ENCODE measurements around the gene NYNRIN.
"Not testable (repeated sequence)": the region's sequence is repeated elsewhere in the genome, so short reads cannot be mapped to it uniquely, and the experiment has no call there.

NYNRIN gene

GRCh38 chr14:24398653-24399446 is at the start of gene NYNRIN:
TSS of gene NYNRIN (plus strand) at chr14:24399003. CDS start at chr14:24399247, 244 bp downstream.
- H3K9me3 ChIP-seq (ENCODE audit: control insufficient read depth in 1 of 2, low read length in 2 of 2), result no peaks in the 10 kb centered on the region
- H3K27ac ChIP-seq (ENCODE audit: low read length), result no peak within 1 kb of the TSS
- peaks cover 4 to 39% of the 10 kb centered on the region in 2 donors for H3K4me1 ChIP-seq (ENCODE audit: control insufficient read depth in 1 of 2, insufficient read depth in 2 of 2, low read length in 2 of 2)
- H3K27me3 ChIP-seq (ENCODE audit: low read depth, low read length), result no peaks in the 10 kb centered on the region
- peak within 1 kb of the TSS; percentile 62 to 78 for H3K4me3 ChIP-seq (ENCODE audit: low read depth in 1 of 2, low read length in 2 of 2)
- no peaks in the 10 kb centered on the region for H3K36me3 ChIP-seq (ENCODE audit: control insufficient read depth in 1 of 2, insufficient read depth in 2 of 2, low read length in 2 of 2)

GRCh38 chr14:24349742-24350141 is 49.1 kb upstream of the NYNRIN start:
- no peaks in the 10 kb centered on the region for H3K27me3 ChIP-seq (ENCODE audit: low read depth, low read length)
- H3K9me3 ChIP-seq (ENCODE audit: control insufficient read depth in 1 of 2, low read length in 2 of 2), result no peaks in the 10 kb centered on the region
- no peak overlapping the region for H3K27ac ChIP-seq (ENCODE audit: low read length)
- peaks cover 0 to 8% of the 10 kb centered on the region in 2 donors for H3K4me1 ChIP-seq (ENCODE audit: control insufficient read depth in 1 of 2, insufficient read depth in 2 of 2, low read length in 2 of 2)
- no peak overlapping the region for H3K4me3 ChIP-seq (ENCODE audit: low read depth in 1 of 2, low read length in 2 of 2)
- no peaks in the 10 kb centered on the region for H3K36me3 ChIP-seq (ENCODE audit: control insufficient read depth in 1 of 2, insufficient read depth in 2 of 2, low read length in 2 of 2)

GRCh38 chr14:24351517-24351916 is 47.3 kb upstream of the NYNRIN start:
- Histone ChIP-seq H3K4me1 (ENCODE audit: control insufficient read depth in 1 of 2, insufficient read depth in 2 of 2, low read length in 2 of 2) (peaks cover 0 to 8% of the 10 kb centered on the region in 2 donors), H3K4me3 (ENCODE audit: low read depth in 1 of 2, low read length in 2 of 2) (no peak overlapping the region), H3K27ac (ENCODE audit: low read length) (no peak overlapping the region), H3K27me3 (ENCODE audit: low read depth, low read length) (no peaks in the 10 kb centered on the region), H3K9me3 (ENCODE audit: control insufficient read depth in 1 of 2, low read length in 2 of 2) (no peaks in the 10 kb centered on the region), H3K36me3 (ENCODE audit: control insufficient read depth in 1 of 2, insufficient read depth in 2 of 2, low read length in 2 of 2) (no peaks in the 10 kb centered on the region)

GRCh38 chr14:24353559-24354481 is 45.0 kb upstream of the NYNRIN start:
- Histone ChIP-seq H3K27ac (ENCODE audit: low read length) (no peak overlapping the region), H3K36me3 (ENCODE audit: control insufficient read depth in 1 of 2, insufficient read depth in 2 of 2, low read length in 2 of 2) (no peaks in the 10 kb centered on the region), H3K9me3 (ENCODE audit: control insufficient read depth in 1 of 2, low read length in 2 of 2) (no peaks in the 10 kb centered on the region), H3K27me3 (ENCODE audit: low read depth, low read length) (no peaks in the 10 kb centered on the region), H3K4me1 (ENCODE audit: control insufficient read depth in 1 of 2, insufficient read depth in 2 of 2, low read length in 2 of 2) (peaks cover 0 to 8% of the 10 kb centered on the region in 2 donors), H3K4me3 (ENCODE audit: low read depth in 1 of 2, low read length in 2 of 2) (no peak overlapping the region)

GRCh38 chr14:24354482-24354825 is 44.3 kb upstream of the NYNRIN start:
- H3K27me3 ChIP-seq (ENCODE audit: low read depth, low read length); H3K27ac ChIP-seq (ENCODE audit: low read length); H3K36me3 ChIP-seq (ENCODE audit: control insufficient read depth in 1 of 2, insufficient read depth in 2 of 2, low read length in 2 of 2); H3K4me1 ChIP-seq (ENCODE audit: control insufficient read depth in 1 of 2, insufficient read depth in 2 of 2, low read length in 2 of 2); H3K9me3 ChIP-seq (ENCODE audit: control insufficient read depth in 1 of 2, low read length in 2 of 2); H3K4me3 ChIP-seq (ENCODE audit: low read depth in 1 of 2, low read length in 2 of 2): not testable (repeated sequence)

GRCh38 chr14:24355009-24355408 is 43.8 kb upstream of the NYNRIN start:
- Histone ChIP-seq H3K27me3 (ENCODE audit: low read depth, low read length) (no peaks in the 10 kb centered on the region), H3K27ac (ENCODE audit: low read length) (no peak overlapping the region), H3K4me1 (ENCODE audit: control insufficient read depth in 1 of 2, insufficient read depth in 2 of 2, low read length in 2 of 2) (peaks cover 0 to 8% of the 10 kb centered on the region in 2 donors), H3K36me3 (ENCODE audit: control insufficient read depth in 1 of 2, insufficient read depth in 2 of 2, low read length in 2 of 2) (no peaks in the 10 kb centered on the region), H3K4me3 (ENCODE audit: low read depth in 1 of 2, low read length in 2 of 2) (no peak overlapping the region), H3K9me3 (ENCODE audit: control insufficient read depth in 1 of 2, low read length in 2 of 2) (no peaks in the 10 kb centered on the region)

- peaks cover 0 to 8% of the 10 kb centered on the region in 2 donors for H3K4me1 ChIP-seq (ENCODE audit: control insufficient read depth in 1 of 2, insufficient read depth in 2 of 2, low read length in 2 of 2)
- no peaks in the 10 kb centered on the region for H3K9me3 ChIP-seq (ENCODE audit: control insufficient read depth in 1 of 2, low read length in 2 of 2)
- no peak overlapping the region for H3K27ac ChIP-seq (ENCODE audit: low read length)
- H3K36me3 ChIP-seq (ENCODE audit: control insufficient read depth in 1 of 2, insufficient read depth in 2 of 2, low read length in 2 of 2), result no peaks in the 10 kb centered on the region
- no peaks in the 10 kb centered on the region for H3K27me3 ChIP-seq (ENCODE audit: low read depth, low read length)
- H3K4me3 ChIP-seq (ENCODE audit: low read depth in 1 of 2, low read length in 2 of 2), result no peak overlapping the region
Measured at GRCh38 chr14:24356208-24356607, 42.6 kb upstream of the NYNRIN start.

GRCh38 chr14:24360281-24360680 is 38.5 kb upstream of the NYNRIN start:
- Histone ChIP-seq H3K4me3 (ENCODE audit: low read depth in 1 of 2, low read length in 2 of 2) (no peak overlapping the region), H3K9me3 (ENCODE audit: control insufficient read depth in 1 of 2, low read length in 2 of 2) (no peaks in the 10 kb centered on the region), H3K36me3 (ENCODE audit: control insufficient read depth in 1 of 2, insufficient read depth in 2 of 2, low read length in 2 of 2) (no peaks in the 10 kb centered on the region), H3K27me3 (ENCODE audit: low read depth, low read length) (no peaks in the 10 kb centered on the region), H3K4me1 (ENCODE audit: control insufficient read depth in 1 of 2, insufficient read depth in 2 of 2, low read length in 2 of 2) (peaks cover 3 to 5% of the 10 kb centered on the region in 2 donors), H3K27ac (ENCODE audit: low read length) (no peak overlapping the region)

- Histone ChIP-seq H3K4me3 (ENCODE audit: low read depth in 1 of 2, low read length in 2 of 2) (no peak overlapping the region), H3K9me3 (ENCODE audit: control insufficient read depth in 1 of 2, low read length in 2 of 2) (no peaks in the 10 kb centered on the region), H3K27me3 (ENCODE audit: low read depth, low read length) (no peaks in the 10 kb centered on the region), H3K36me3 (ENCODE audit: control insufficient read depth in 1 of 2, insufficient read depth in 2 of 2, low read length in 2 of 2) (no peaks in the 10 kb centered on the region), H3K4me1 (ENCODE audit: control insufficient read depth in 1 of 2, insufficient read depth in 2 of 2, low read length in 2 of 2) (peaks cover 7 to 8% of the 10 kb centered on the region in 2 donors), H3K27ac (ENCODE audit: low read length) (no peak overlapping the region)
Measured at GRCh38 chr14:24361326-24361725, 37.5 kb upstream of the NYNRIN start.

- peaks cover 7 to 8% of the 10 kb centered on the region in 2 donors for H3K4me1 ChIP-seq (ENCODE audit: control insufficient read depth in 1 of 2, insufficient read depth in 2 of 2, low read length in 2 of 2)
- H3K36me3 ChIP-seq (ENCODE audit: control insufficient read depth in 1 of 2, insufficient read depth in 2 of 2, low read length in 2 of 2), result no peaks in the 10 kb centered on the region
- H3K27ac ChIP-seq (ENCODE audit: low read length), result no peak overlapping the region
- H3K27me3 ChIP-seq (ENCODE audit: low read depth, low read length), result no peaks in the 10 kb centered on the region
- no peaks in the 10 kb centered on the region for H3K9me3 ChIP-seq (ENCODE audit: control insufficient read depth in 1 of 2, low read length in 2 of 2)
- no peak overlapping the region for H3K4me3 ChIP-seq (ENCODE audit: low read depth in 1 of 2, low read length in 2 of 2)
Measured at GRCh38 chr14:24362241-24362960, 36.4 kb upstream of the NYNRIN start.

- Histone ChIP-seq H3K36me3 (ENCODE audit: control insufficient read depth in 1 of 2, insufficient read depth in 2 of 2, low read length in 2 of 2) (no peaks in the 10 kb centered on the region), H3K27ac (ENCODE audit: low read length) (no peak overlapping the region), H3K4me3 (ENCODE audit: low read depth in 1 of 2, low read length in 2 of 2) (no peak overlapping the region), H3K9me3 (ENCODE audit: control insufficient read depth in 1 of 2, low read length in 2 of 2) (no peaks in the 10 kb centered on the region), H3K27me3 (ENCODE audit: low read depth, low read length) (no peaks in the 10 kb centered on the region), H3K4me1 (ENCODE audit: control insufficient read depth in 1 of 2, insufficient read depth in 2 of 2, low read length in 2 of 2) (peaks cover 7 to 8% of the 10 kb centered on the region in 2 donors)
Measured at GRCh38 chr14:24363401-24363800, 35.4 kb upstream of the NYNRIN start.
